Neural progenitor cell (in vitro differentiated cells): ENCODE data around the gene LIPE. TPM values are rescaled to one million over a fixed set of nuclear protein-coding genes. Genes with fewer than 3 reads are reported as not detected.
"Not testable (repeated sequence)": the region's sequence is repeated elsewhere in the genome, so short reads cannot be mapped to it uniquely, and the experiment has no call there.

Experiments
- DNase-seq: peaks from one replicate; pipeline ENCODE4 v3.0.0-alpha.2; 2016; ENCODE audit warnings: low spot score
- H2AFZ ChIP-seq: fragments of 200-600 bp; sonication (generic); replicated peaks from 2 replicates; pipeline ENCODE4 v1.6.1; 2016; ENCODE audit warnings: antibody characterized with exemption
- H3F3A ChIP-seq: fragments of 200-600 bp; sonication (generic); 2 replicates; pipeline ENCODE4 v1.6.1; 2016; ENCODE audit warnings: antibody characterized with exemption, low read depth
- H3K27ac ChIP-seq: fragments of 200-600 bp; sonication (generic); 2 replicates; pipeline ENCODE4 v1.5.1; 2016; ENCODE audit warnings: mild to moderate bottlenecking
- H3K27me3 ChIP-seq: fragments of 200-600 bp; sonication (generic); 2 replicates; pipeline ENCODE4 v1.6.1; 2016; ENCODE audit warnings: mild to moderate bottlenecking, moderate library complexity
- H3K36me3 ChIP-seq: fragments of 200-600 bp; sonication (generic); 2 replicates; pipeline ENCODE4 v1.5.1; 2016
- H3K4me1 ChIP-seq: fragments of 200-600 bp; sonication (generic); 2 replicates; pipeline ENCODE4 v1.6.1; 2016; ENCODE audit warnings: mixed run types
- H3K4me2 ChIP-seq: fragments of 200-600 bp; sonication (generic); 2 replicates; pipeline ENCODE4 v1.6.1; 2016
- H3K4me3 ChIP-seq: fragments of 200-600 bp; sonication (generic); 2 replicates; pipeline ENCODE4 v1.5.1; 2016
- H3K79me2 ChIP-seq: fragments of 200-600 bp; sonication (generic); 2 replicates; pipeline ENCODE4 v1.6.1; 2016; ENCODE audit warnings: low read depth
- H3K9ac ChIP-seq: fragments of 200-600 bp; sonication (generic); 2 replicates; pipeline ENCODE4 v1.6.1; 2016
- H3K9me3 ChIP-seq: fragments of 200-600 bp; sonication (generic); 2 replicates; pipeline ENCODE4 v1.5.1; 2016; ENCODE audit warnings: low read depth
- H4K20me1 ChIP-seq: fragments of 200-600 bp; sonication (generic); 2 replicates; pipeline ENCODE4 v1.6.1; 2016; ENCODE audit warnings: low read depth
- H3K27ac Mint-ChIP-seq: 3 replicates; pipeline ENCODE4 v1.8.0; 2021; ENCODE audit warnings: mixed read lengths
- H3K27me3 Mint-ChIP-seq: 2 replicates; pipeline ENCODE4 v1.8.0; 2022; ENCODE audit warnings: low read depth, mild to moderate bottlenecking, inconsistent platforms, moderate library complexity, mixed read lengths; ENCODE audit not compliant: insufficient read depth
- H3K36me3 Mint-ChIP-seq: 3 replicates; pipeline ENCODE4 v1.8.0; 2021; ENCODE audit warnings: mixed read lengths
- H3K4me1 Mint-ChIP-seq: 3 replicates; pipeline ENCODE4 v1.8.0; 2021; ENCODE audit warnings: mixed read lengths
- H3K4me3 Mint-ChIP-seq: 3 replicates; pipeline ENCODE4 v1.8.0; 2021; ENCODE audit warnings: mild to moderate bottlenecking, moderate library complexity, mixed read lengths
- H3K9me3 Mint-ChIP-seq: 3 replicates; pipeline ENCODE4 v1.8.0; 2020; ENCODE audit warnings: mixed read lengths
- EZH2 ChIP-seq: fragments of 200-600 bp; sonication (generic); IDR thresholded peaks from 2 replicates; pipeline ENCODE4 v1.6.1; 2017; ENCODE audit warnings: antibody characterized with exemption, mild to moderate bottlenecking, moderate library complexity
- EZH2phosphoT487 ChIP-seq: fragments of 200-600 bp; sonication (generic); IDR thresholded peaks from 2 replicates; pipeline ENCODE4 v1.6.1; 2017; ENCODE audit warnings: antibody characterized with exemption
- total RNA-seq: library from RNA; depleted of rRNA; stranded (reverse); fragments of >200 nt; gene quantifications from 2 replicates; pipeline ENCODE4 v1.2.3, GENCODE V29; 2015; ENCODE audit warnings: low replicate concordance
- TF ChIP-seq, protein P1 (sequence below): fragments of 200-600 bp; sonication (generic); IDR thresholded peaks from 2 replicates; pipeline ENCODE4 v1.5.1; 2017; ENCODE audit warnings: antibody characterized with exemption, mild to moderate bottlenecking

LIPE gene
- total RNA-seq, 1 donor from 2014 or later = 3.5 TPM

DNA sequence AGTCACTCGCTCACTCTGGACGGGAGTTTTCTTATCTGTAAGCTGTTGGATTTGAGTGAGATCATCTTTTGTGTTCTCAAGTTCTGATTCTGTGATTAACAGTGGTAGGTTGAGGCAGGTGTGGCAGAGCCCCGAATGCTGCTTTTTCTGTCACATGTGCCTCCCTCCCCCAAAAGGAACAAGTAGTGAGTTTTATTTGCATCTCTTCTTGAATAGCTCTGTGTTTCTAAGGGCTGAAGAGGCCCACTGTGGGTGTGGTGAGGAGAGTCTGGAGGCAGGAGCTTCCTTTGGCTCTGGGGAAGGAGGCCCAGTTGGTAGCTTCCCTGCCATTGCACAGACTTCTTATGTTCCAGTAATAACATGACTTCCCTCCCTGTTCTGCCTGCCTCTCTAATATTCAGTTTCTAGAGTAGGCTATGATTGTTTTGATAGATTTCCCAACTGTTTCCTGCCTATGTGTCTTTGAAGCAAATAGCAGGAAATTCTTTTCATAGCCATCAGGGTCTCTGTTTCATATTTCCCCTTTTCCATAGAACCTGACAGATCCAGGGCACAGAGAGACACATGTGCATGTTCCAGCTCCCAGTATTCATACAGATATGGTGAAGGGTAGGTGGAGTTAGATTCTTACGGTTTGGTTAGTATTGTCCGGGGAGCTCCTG is 39.5 kb upstream of the LIPE start:
- Mint-ChIP-seq H3K27ac (no peak overlapping the region), H3K4me3 (no peak overlapping the region)

DNA sequence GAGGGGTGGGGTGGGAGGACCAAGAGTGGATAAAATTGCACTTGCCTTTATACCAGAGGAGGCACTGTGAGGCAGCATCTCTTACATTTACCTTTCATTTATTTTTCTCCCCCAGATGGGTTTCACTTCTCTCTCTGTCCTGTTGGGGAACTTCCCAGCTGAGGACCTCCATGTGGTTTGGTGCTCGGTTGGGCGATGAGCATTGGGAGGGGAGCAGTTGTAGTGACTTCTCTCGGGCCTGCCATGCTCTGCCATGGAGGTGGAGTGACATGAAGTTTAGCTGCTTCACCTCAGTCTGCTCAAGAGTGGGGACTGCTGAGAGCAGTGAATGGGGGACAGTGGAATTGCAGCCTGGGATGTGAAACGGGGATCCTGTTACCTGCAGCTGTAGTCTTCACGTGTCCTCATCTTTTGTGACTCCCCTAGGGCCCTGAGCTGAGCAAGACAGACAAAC is 38.7 kb upstream of the LIPE start:
- no peaks in the 10 kb centered on the region for H3K27me3 ChIP-seq
- no peaks in the 10 kb centered on the region for H3K9me3 ChIP-seq
- H3K4me2 ChIP-seq = no peak overlapping the region
- H3K4me1 Mint-ChIP-seq = peaks cover 5% of the 10 kb centered on the region
- peaks cover 5% of the 10 kb centered on the region for H3F3A ChIP-seq
- H3K4me1 ChIP-seq = peaks cover 12% of the 10 kb centered on the region
- no peaks in the 10 kb centered on the region for H3K9me3 Mint-ChIP-seq
- H3K36me3 ChIP-seq = no peaks in the 10 kb centered on the region
- no peaks in the 10 kb centered on the region for H3K79me2 ChIP-seq
- no peaks in the 10 kb centered on the region for H3K36me3 Mint-ChIP-seq
- H3K27ac Mint-ChIP-seq = no peak overlapping the region
- no peak overlapping the region for H3K4me3 ChIP-seq
- H3K27me3 Mint-ChIP-seq = peaks cover 2% of the 10 kb centered on the region
- no peak overlapping the region for H3K27ac ChIP-seq
- no peak for DNase-seq
- no peak overlapping the region for H3K9ac ChIP-seq
- H2AFZ ChIP-seq = no peak overlapping the region
- no peak for TF ChIP-seq EZH2phosphoT487
- TF ChIP-seq, protein P1, sequence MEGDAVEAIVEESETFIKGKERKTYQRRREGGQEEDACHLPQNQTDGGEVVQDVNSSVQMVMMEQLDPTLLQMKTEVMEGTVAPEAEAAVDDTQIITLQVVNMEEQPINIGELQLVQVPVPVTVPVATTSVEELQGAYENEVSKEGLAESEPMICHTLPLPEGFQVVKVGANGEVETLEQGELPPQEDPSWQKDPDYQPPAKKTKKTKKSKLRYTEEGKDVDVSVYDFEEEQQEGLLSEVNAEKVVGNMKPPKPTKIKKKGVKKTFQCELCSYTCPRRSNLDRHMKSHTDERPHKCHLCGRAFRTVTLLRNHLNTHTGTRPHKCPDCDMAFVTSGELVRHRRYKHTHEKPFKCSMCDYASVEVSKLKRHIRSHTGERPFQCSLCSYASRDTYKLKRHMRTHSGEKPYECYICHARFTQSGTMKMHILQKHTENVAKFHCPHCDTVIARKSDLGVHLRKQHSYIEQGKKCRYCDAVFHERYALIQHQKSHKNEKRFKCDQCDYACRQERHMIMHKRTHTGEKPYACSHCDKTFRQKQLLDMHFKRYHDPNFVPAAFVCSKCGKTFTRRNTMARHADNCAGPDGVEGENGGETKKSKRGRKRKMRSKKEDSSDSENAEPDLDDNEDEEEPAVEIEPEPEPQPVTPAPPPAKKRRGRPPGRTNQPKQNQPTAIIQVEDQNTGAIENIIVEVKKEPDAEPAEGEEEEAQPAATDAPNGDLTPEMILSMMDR = no peak
- no peak for TF ChIP-seq EZH2
- no peak overlapping the region for H3K4me3 Mint-ChIP-seq
- H4K20me1 ChIP-seq = no peaks in the 10 kb centered on the region

More for the DNA sequence above, 39.5 kb upstream of the LIPE start:
- no peaks in the 10 kb centered on the region for H3K36me3 ChIP-seq
- no peak overlapping the region for H3K4me2 ChIP-seq
- H3K27ac ChIP-seq = no peak overlapping the region
- no peaks in the 10 kb centered on the region for H3K27me3 ChIP-seq
- no peaks in the 10 kb centered on the region for H4K20me1 ChIP-seq
- no peaks in the 10 kb centered on the region for H3K36me3 Mint-ChIP-seq
- H3F3A ChIP-seq = peaks cover 12% of the 10 kb centered on the region
- no peaks in the 10 kb centered on the region for H3K9me3 ChIP-seq
- no peak for DNase-seq
- H3K4me1 Mint-ChIP-seq = peaks cover 5% of the 10 kb centered on the region
- H3K9me3 Mint-ChIP-seq = no peaks in the 10 kb centered on the region
- no peak overlapping the region for H2AFZ ChIP-seq
- H3K27me3 Mint-ChIP-seq = peaks cover 2% of the 10 kb centered on the region
- no peaks in the 10 kb centered on the region for H3K79me2 ChIP-seq
- TF ChIP-seq EZH2phosphoT487 (no peak), EZH2 (no peak)
- TF ChIP-seq, protein P1 = no peak
- H3K4me1 ChIP-seq = peaks cover 12% of the 10 kb centered on the region
- H3K9ac ChIP-seq = no peak overlapping the region
- no peak overlapping the region for H3K4me3 ChIP-seq

DNA sequence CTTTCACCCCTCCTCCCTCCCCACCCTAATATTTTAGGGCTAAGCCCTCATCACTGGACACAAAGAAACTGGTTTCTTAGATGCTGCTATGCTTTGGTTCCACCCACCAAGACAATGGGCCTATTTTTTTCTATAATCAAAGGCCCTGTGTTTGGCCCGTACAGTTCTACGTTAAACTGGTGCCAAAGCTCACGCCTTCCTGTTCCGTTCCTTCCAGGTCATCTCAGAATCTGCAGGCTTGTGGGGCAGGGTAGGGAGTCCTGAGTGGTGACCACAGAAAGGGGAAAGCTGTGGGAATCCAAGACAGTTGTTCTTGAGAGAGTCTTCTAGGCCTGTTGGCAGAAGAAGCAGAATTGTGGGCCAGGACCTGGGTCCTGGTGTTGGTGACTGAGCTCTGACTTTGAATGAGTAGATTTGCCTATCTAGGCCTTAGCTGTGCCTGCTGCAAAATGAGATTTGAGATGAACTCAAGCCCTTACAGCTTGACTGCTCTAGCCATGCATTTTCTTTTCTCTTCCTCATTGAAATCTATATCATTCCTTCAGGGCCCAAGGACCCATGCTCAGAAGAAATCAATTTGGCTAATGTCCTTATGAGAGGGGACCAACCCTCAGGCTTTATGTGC is 34.6 kb upstream of the LIPE start:
- Mint-ChIP-seq H3K27me3 (peaks cover 4% of the 10 kb centered on the region), H3K27ac (no peak overlapping the region), H3K36me3 (no peaks in the 10 kb centered on the region), H3K4me1 (peaks cover 9% of the 10 kb centered on the region), H3K4me3 (no peak overlapping the region), H3K9me3 (peaks cover 2% of the 10 kb centered on the region)
- Histone ChIP-seq H3K27me3 (no peaks in the 10 kb centered on the region), H3K9me3 (no peaks in the 10 kb centered on the region), H2AFZ (no peak overlapping the region), H3K4me3 (no peak overlapping the region), H3K4me1 (peaks cover 12% of the 10 kb centered on the region), H4K20me1 (no peaks in the 10 kb centered on the region), H3K79me2 (no peaks in the 10 kb centered on the region), H3K4me2 (no peak overlapping the region), H3K36me3 (no peaks in the 10 kb centered on the region), H3F3A (peaks cover 4% of the 10 kb centered on the region), H3K27ac (no peak overlapping the region), H3K9ac (no peak overlapping the region)
- DNase-seq = no peak
- TF ChIP-seq, protein P1 = no peak
- TF ChIP-seq EZH2phosphoT487 (no peak), EZH2 (no peak)

DNA sequence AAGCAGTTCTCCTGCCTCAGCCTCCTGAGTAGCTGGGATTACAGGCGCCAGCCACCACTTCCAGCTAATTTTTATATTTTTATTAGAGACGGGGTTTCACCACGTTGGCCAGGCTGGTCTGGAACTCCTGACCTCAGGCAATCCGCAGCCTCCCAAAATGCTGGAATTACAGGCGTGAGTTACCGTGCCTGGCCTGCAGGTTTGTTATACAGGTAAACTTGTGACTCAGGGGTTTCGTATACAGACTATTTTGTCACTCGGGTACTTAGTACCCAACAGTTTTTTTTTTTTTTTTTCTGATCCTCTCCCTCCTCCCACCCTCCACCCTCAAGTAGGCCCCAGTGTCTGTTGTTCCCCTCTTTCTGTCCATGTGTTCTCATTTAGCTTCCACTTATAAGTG is 34.0 kb upstream of the LIPE start:
- H3K9me3 Mint-ChIP-seq, H3K36me3 Mint-ChIP-seq, H3K27me3 Mint-ChIP-seq, H3K4me1 ChIP-seq, H3K4me2 ChIP-seq, H3K27ac ChIP-seq, H3F3A ChIP-seq, H3K4me3 Mint-ChIP-seq, H3K9ac ChIP-seq, H2AFZ ChIP-seq, H3K27ac Mint-ChIP-seq, H3K9me3 ChIP-seq, H3K27me3 ChIP-seq, H4K20me1 ChIP-seq, H3K36me3 ChIP-seq, DNase-seq, H3K4me1 Mint-ChIP-seq, H3K4me3 ChIP-seq, H3K79me2 ChIP-seq: not testable (repeated sequence)
